NCI-H128 (cell line): ENCODE results near the gene LGALS3BP.
"Not testable (repeated sequence)": the region's sequence is repeated elsewhere in the genome, so short reads cannot be mapped to it uniquely, and the experiment has no call there.

Experiments used
- DNase-seq: peaks from one replicate; lab custom pipeline; 2025; ENCODE audit not compliant: unreplicated experiment; lab: John Stamatoyannopoulos, UW

LGALS3BP gene

GRCh38 chr17:78965491-78965924, 14.2 kb downstream of the LGALS3BP start:
- DNase-seq, result no peak

- DNase-seq, result no peak
Measured at GRCh38 chr17:78963378-78963777, 16.3 kb downstream of the LGALS3BP start.

GRCh38 chr17:78962984-78963348, 16.8 kb downstream of the LGALS3BP start:
- not testable (repeated sequence) for DNase-seq

GRCh38 chr17:78962345-78962983, 17.3 kb downstream of the LGALS3BP start:
- DNase-seq, result no peak

- DNase-seq, result no peak
Measured at GRCh38 chr17:78961571-78961970, 18.2 kb downstream of the LGALS3BP start.

GRCh38 chr17:78960928-78961327, 18.8 kb downstream of the LGALS3BP start:
- no peak for DNase-seq

- no peak for DNase-seq
Measured at GRCh38 chr17:78959803-78960202, 19.9 kb downstream of the LGALS3BP start.

- DNase-seq, result no peak
Measured at GRCh38 chr17:78958641-78959127, 21.0 kb downstream of the LGALS3BP start.

GRCh38 chr17:78957128-78957527, 22.6 kb downstream of the LGALS3BP start:
- DNase-seq, result no peak

GRCh38 chr17:78956254-78956653, 23.5 kb downstream of the LGALS3BP start:
- no peak for DNase-seq

GRCh38 chr17:78954684-78955083, 25.0 kb downstream of the LGALS3BP start:
- no peak for DNase-seq

GRCh38 chr17:78953356-78954350, 26.1 kb downstream of the LGALS3BP start:
- no peak for DNase-seq

- no peak for DNase-seq
Measured at GRCh38 chr17:78952706-78953105, 27.0 kb downstream of the LGALS3BP start.

GRCh38 chr17:78951967-78952551, 27.7 kb downstream of the LGALS3BP start:
- no peak for DNase-seq

GRCh38 chr17:78950870-78951269, 28.9 kb downstream of the LGALS3BP start:
- DNase-seq, result no peak

- no peak for DNase-seq
Measured at GRCh38 chr17:78947235-78948149, 32.2 kb downstream of the LGALS3BP start.

- no peak for DNase-seq
Measured at GRCh38 chr17:78946631-78947030, 33.1 kb downstream of the LGALS3BP start.

GRCh38 chr17:78946131-78946530, 33.6 kb downstream of the LGALS3BP start:
- DNase-seq, result no peak

- DNase-seq, result not testable (repeated sequence)
Measured at GRCh38 chr17:78945455-78945854, 34.3 kb downstream of the LGALS3BP start.

- no peak for DNase-seq
Measured at GRCh38 chr17:78944956-78945355, 34.8 kb downstream of the LGALS3BP start.

GRCh38 chr17:78944026-78944425, 35.7 kb downstream of the LGALS3BP start:
- DNase-seq, result no peak
